ENCODE measurements around the gene UBXN10.

DNA sequence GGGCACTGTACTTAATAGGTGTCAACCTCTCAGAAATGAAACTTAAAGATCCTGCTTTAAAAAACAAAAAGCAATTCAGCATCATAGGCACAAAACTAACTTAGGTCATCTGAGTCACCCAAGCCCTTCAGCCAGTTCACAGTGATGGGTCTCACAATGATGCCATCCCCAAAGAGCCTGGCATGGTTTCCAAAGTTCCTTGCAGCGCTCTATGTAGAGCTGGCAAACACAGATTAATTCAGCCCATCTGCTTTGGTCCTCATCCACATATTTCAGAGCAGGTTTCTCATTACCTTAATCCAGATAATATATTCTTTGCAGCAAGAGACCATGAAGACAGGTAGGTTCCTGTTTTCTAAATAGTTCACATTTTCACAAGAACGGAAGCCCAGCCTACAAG is 15.1 kb downstream of the UBXN10 start:
- TF ChIP-seq, protein P1, sequence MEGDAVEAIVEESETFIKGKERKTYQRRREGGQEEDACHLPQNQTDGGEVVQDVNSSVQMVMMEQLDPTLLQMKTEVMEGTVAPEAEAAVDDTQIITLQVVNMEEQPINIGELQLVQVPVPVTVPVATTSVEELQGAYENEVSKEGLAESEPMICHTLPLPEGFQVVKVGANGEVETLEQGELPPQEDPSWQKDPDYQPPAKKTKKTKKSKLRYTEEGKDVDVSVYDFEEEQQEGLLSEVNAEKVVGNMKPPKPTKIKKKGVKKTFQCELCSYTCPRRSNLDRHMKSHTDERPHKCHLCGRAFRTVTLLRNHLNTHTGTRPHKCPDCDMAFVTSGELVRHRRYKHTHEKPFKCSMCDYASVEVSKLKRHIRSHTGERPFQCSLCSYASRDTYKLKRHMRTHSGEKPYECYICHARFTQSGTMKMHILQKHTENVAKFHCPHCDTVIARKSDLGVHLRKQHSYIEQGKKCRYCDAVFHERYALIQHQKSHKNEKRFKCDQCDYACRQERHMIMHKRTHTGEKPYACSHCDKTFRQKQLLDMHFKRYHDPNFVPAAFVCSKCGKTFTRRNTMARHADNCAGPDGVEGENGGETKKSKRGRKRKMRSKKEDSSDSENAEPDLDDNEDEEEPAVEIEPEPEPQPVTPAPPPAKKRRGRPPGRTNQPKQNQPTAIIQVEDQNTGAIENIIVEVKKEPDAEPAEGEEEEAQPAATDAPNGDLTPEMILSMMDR (IDR thresholded peaks at IDR 0.05): no peak
- no peak for TF ChIP-seq ZFX (IDR thresholded peaks at IDR 0.05; ENCODE audit: borderline replicate concordance)

All from 22Rv1 (cell line).